ENCODE results near the gene GLYATL1.

GRCh38 chr11:58999291-58999680, 60.0 kb downstream of the GLYATL1 start:
- TF ChIP-seq FOXM1 (IDR thresholded peaks at IDR 0.05; ENCODE audit: borderline replicate concordance) (no peak), NFRKB (IDR thresholded peaks at IDR 0.05) (no peak), SP1 (IDR thresholded peaks at IDR 0.05) (no peak), LEF1 (IDR thresholded peaks at IDR 0.05; ENCODE audit: borderline replicate concordance) (no peak), FOXK2 (IDR thresholded peaks at IDR 0.05) (no peak), BHLHE40 (IDR thresholded peaks at IDR 0.05; ENCODE audit: borderline replicate concordance) (no peak), SUZ12 (IDR thresholded peaks at IDR 0.05) (no peak), ARNT (IDR thresholded peaks at IDR 0.05) (no peak), ELF4 (IDR thresholded peaks at IDR 0.05) (no peak), L3MBTL2 (conservative IDR thresholded peaks at IDR 0.05) (no peak), CTBP1 (IDR thresholded peaks at IDR 0.05; ENCODE audit: borderline replicate concordance) (no peak), HDGF (IDR thresholded peaks at IDR 0.05; ENCODE audit: borderline replicate concordance) (no peak), PKNOX1 (IDR thresholded peaks at IDR 0.05) (no peak), FOXA1 (IDR thresholded peaks at IDR 0.05) (no peak)
